Muscle of back (tissue), 11 donors: ENCODE data around the gene CHST2. TPM values are rescaled to one million over a fixed set of nuclear protein-coding genes. Genes with fewer than 3 reads are reported as not detected.

Source experiments
- DNase-seq, 3 donors: peaks; one replicate each; pipeline versions ENCODE4 v3.0.0 to v3.0.0-alpha.2; 2013
- polyA plus RNA-seq, 10 donors: library from polyadenylated mRNA; unstranded; fragments of 120-200 nt; gene quantifications; one replicate each; pipeline ENCODE4 v1.2.1, GENCODE V29; 2013; ENCODE audit not compliant: insufficient read length in 10 of 10

The CHST2 gene
- polyA plus RNA-seq, 10 donors, result 2.8 to 15.4 (median 5.4) TPM

GRCh38 chr3:143127801-143128200 lies 8.2 kb downstream of the CHST2 start:
- DNase-seq, result no peak

GRCh38 chr3:143128227-143128955 lies 8.8 kb downstream of the CHST2 start:
- peak in 2 of 3 donors; percentile 41 to 72 for DNase-seq

- DNase-seq, result no peak
Measured at GRCh38 chr3:143132246-143132980, 12.8 kb downstream of the CHST2 start.

- no peak for DNase-seq
Measured at GRCh38 chr3:143134471-143134870, 14.9 kb downstream of the CHST2 start.

GRCh38 chr3:143135150-143135549 lies 15.6 kb downstream of the CHST2 start:
- peak in 2 of 3 donors; percentile 45 to 92 for DNase-seq

- DNase-seq, result no peak
Measured at GRCh38 chr3:143137435-143138036, 18.0 kb downstream of the CHST2 start.

GRCh38 chr3:143138953-143139352 lies 19.4 kb downstream of the CHST2 start:
- no peak for DNase-seq

GRCh38 chr3:143139762-143140161 lies 20.2 kb downstream of the CHST2 start:
- peak in 2 of 3 donors; percentile 59 to 60 for DNase-seq

GRCh38 chr3:143140550-143140949 lies 21.0 kb downstream of the CHST2 start:
- DNase-seq, result no peak

- no peak for DNase-seq
Measured at GRCh38 chr3:143142354-143142753, 22.8 kb downstream of the CHST2 start.

- DNase-seq, result no peak
Measured at GRCh38 chr3:143145906-143146305, 26.3 kb downstream of the CHST2 start.

- peak in 1 of 3 donors; percentile 49 for DNase-seq
Measured at GRCh38 chr3:143146486-143147274, 27.1 kb downstream of the CHST2 start.

- no peak for DNase-seq
Measured at GRCh38 chr3:143147707-143148106, 28.1 kb downstream of the CHST2 start.

- no peak for DNase-seq
Measured at GRCh38 chr3:143150071-143150470, 30.5 kb downstream of the CHST2 start.

GRCh38 chr3:143151004-143151731 lies 31.6 kb downstream of the CHST2 start:
- peak; percentile 93 to 98 (median 96) for DNase-seq

GRCh38 chr3:143152043-143152442 lies 32.5 kb downstream of the CHST2 start:
- DNase-seq, result peak in 1 of 3 donors; percentile 40

GRCh38 chr3:143155756-143156155 lies 36.2 kb downstream of the CHST2 start:
- DNase-seq, result no peak

- DNase-seq, result no peak
Measured at GRCh38 chr3:143158014-143158988, 38.7 kb downstream of the CHST2 start.

GRCh38 chr3:143160437-143160836 lies 40.9 kb downstream of the CHST2 start:
- DNase-seq, result peak in 1 of 3 donors; percentile 42

- peak in 2 of 3 donors; percentile 57 to 73 for DNase-seq
Measured at GRCh38 chr3:143163562-143164100, 44.1 kb downstream of the CHST2 start.
